Measurements from ENCODE around the gene KRT79. TPM values are rescaled to one million over a fixed set of nuclear protein-coding genes. Genes with fewer than 3 reads are reported as not detected.

KRT79 gene
- total RNA-seq, 1 donor from 2014 or later: not detected

GRCh38 chr12:52777566-52777965, 56.5 kb downstream of the KRT79 start:
- no peaks in the 10 kb centered on the region for H3K36me3 Mint-ChIP-seq (ENCODE audit: low read depth)
- H3K9me3 Mint-ChIP-seq: no peaks in the 10 kb centered on the region
- H3K4me3 Mint-ChIP-seq (ENCODE audit: low read depth): no peak overlapping the region
- peaks cover 20% of the 10 kb centered on the region for H3K27me3 Mint-ChIP-seq (ENCODE audit: low read depth)
- H3K4me1 Mint-ChIP-seq (ENCODE audit: low read depth): no peaks in the 10 kb centered on the region
- DNase-seq (ENCODE audit: low spot score): no peak
- intact Hi-C loops (cut with micrococcal nuclease): no loop called here
- no peak overlapping the region for H3K27ac Mint-ChIP-seq

- Mint-ChIP-seq H3K36me3 (ENCODE audit: low read depth) (no peaks in the 10 kb centered on the region), H3K27ac (no peak within 1 kb of the TSS), H3K4me3 (ENCODE audit: low read depth) (no peak within 1 kb of the TSS), H3K9me3 (no peaks in the 10 kb centered on the region), H3K4me1 (ENCODE audit: low read depth) (no peaks in the 10 kb centered on the region), H3K27me3 (ENCODE audit: low read depth) (peaks cover 17% of the 10 kb centered on the region)
- intact Hi-C loops (cut with micrococcal nuclease): no loop called here
- DNase-seq (ENCODE audit: low spot score): no peak
Measured at GRCh38 chr12:52776913-52777395, 57.2 kb downstream of the KRT79 start, which contains the start of gene KRT76. TSS of gene KRT76 (minus strand) at chr12:52777345. CDS start at chr12:52777291, 54 bp downstream.

- intact Hi-C loops (cut with micrococcal nuclease): no loop called here
- H3K4me1 Mint-ChIP-seq (ENCODE audit: low read depth): no peaks in the 10 kb centered on the region
- H3K36me3 Mint-ChIP-seq (ENCODE audit: low read depth): no peaks in the 10 kb centered on the region
- DNase-seq (ENCODE audit: low spot score): no peak
- H3K27ac Mint-ChIP-seq: no peak overlapping the region
- H3K27me3 Mint-ChIP-seq (ENCODE audit: low read depth): peaks cover 16% of the 10 kb centered on the region
- H3K4me3 Mint-ChIP-seq (ENCODE audit: low read depth): no peak overlapping the region
- no peaks in the 10 kb centered on the region for H3K9me3 Mint-ChIP-seq
Measured at GRCh38 chr12:52776435-52776834, 57.7 kb downstream of the KRT79 start.

GRCh38 chr12:52774629-52775250, 59.4 kb downstream of the KRT79 start:
- Mint-ChIP-seq H3K36me3 (ENCODE audit: low read depth) (no peaks in the 10 kb centered on the region), H3K9me3 (no peaks in the 10 kb centered on the region), H3K4me3 (ENCODE audit: low read depth) (no peak overlapping the region), H3K27me3 (ENCODE audit: low read depth) (peaks cover 14% of the 10 kb centered on the region), H3K4me1 (ENCODE audit: low read depth) (no peaks in the 10 kb centered on the region), H3K27ac (no peak overlapping the region)
- intact Hi-C loops (cut with micrococcal nuclease): no loop called here
- DNase-seq (ENCODE audit: low spot score): no peak

GRCh38 chr12:52772772-52773171, 61.3 kb downstream of the KRT79 start:
- intact Hi-C loops (cut with micrococcal nuclease): no loop called here
- no peak overlapping the region for H3K27ac Mint-ChIP-seq
- H3K4me3 Mint-ChIP-seq (ENCODE audit: low read depth): no peak overlapping the region
- DNase-seq (ENCODE audit: low spot score): no peak
- no peaks in the 10 kb centered on the region for H3K36me3 Mint-ChIP-seq (ENCODE audit: low read depth)
- no peaks in the 10 kb centered on the region for H3K9me3 Mint-ChIP-seq
- H3K4me1 Mint-ChIP-seq (ENCODE audit: low read depth): no peaks in the 10 kb centered on the region
- H3K27me3 Mint-ChIP-seq (ENCODE audit: low read depth): peaks cover 7% of the 10 kb centered on the region

GRCh38 chr12:52772188-52772587, 61.9 kb downstream of the KRT79 start:
- intact Hi-C loops (cut with micrococcal nuclease): no loop called here
- Mint-ChIP-seq H3K36me3 (ENCODE audit: low read depth) (no peaks in the 10 kb centered on the region), H3K27ac (no peak overlapping the region), H3K4me1 (ENCODE audit: low read depth) (no peaks in the 10 kb centered on the region), H3K9me3 (no peaks in the 10 kb centered on the region), H3K4me3 (ENCODE audit: low read depth) (no peak overlapping the region), H3K27me3 (ENCODE audit: low read depth) (peaks cover 7% of the 10 kb centered on the region)
- no peak for DNase-seq (ENCODE audit: low spot score)

GRCh38 chr12:52771505-52771904, 62.6 kb downstream of the KRT79 start:
- Mint-ChIP-seq H3K9me3 (no peaks in the 10 kb centered on the region), H3K27me3 (ENCODE audit: low read depth) (peaks cover 4% of the 10 kb centered on the region), H3K27ac (no peak overlapping the region), H3K36me3 (ENCODE audit: low read depth) (no peaks in the 10 kb centered on the region), H3K4me1 (ENCODE audit: low read depth) (no peaks in the 10 kb centered on the region), H3K4me3 (ENCODE audit: low read depth) (no peak overlapping the region)
- intact Hi-C loops (cut with micrococcal nuclease): no loop called here
- DNase-seq (ENCODE audit: low spot score): no peak

Other genes with a start within 250 kb of the KRT79 start
- not detected in 2 replicates for gene KRT72, start 232.8 kb downstream of the KRT79 start, total RNA-seq
- not detected in 2 replicates for gene KRT73, start 215.8 kb downstream of the KRT79 start, total RNA-seq
- not detected in 2 replicates for gene KRT2, start 182.1 kb downstream of the KRT79 start, total RNA-seq
- 3.0 and 3.4 TPM in 2 replicates for gene KRT1, start 153.9 kb downstream of the KRT79 start, total RNA-seq
- not detected in 2 replicates for gene KRT77, start 130.8 kb downstream of the KRT79 start, total RNA-seq
- not detected in 2 replicates for gene KRT76, start 57.0 kb downstream of the KRT79 start, total RNA-seq
- gene KRT3, start 38.2 kb downstream of the KRT79 start, total RNA-seq: not detected in 2 replicates
- gene KRT4, start 20.2 kb downstream of the KRT79 start, total RNA-seq: not detected in 2 replicates
- not detected in 2 replicates for gene KRT78, start 14.7 kb upstream of the KRT79 start, total RNA-seq
- 0.18 and 0.25 TPM in 2 replicates for gene KRT8, start 70.8 kb upstream of the KRT79 start, total RNA-seq
- gene KRT18, start 114.8 kb upstream of the KRT79 start, total RNA-seq: 1.3 and 1.9 TPM in 2 replicates
- 474 and 503 TPM in 2 replicates for gene EIF4B, start 172.1 kb upstream of the KRT79 start, total RNA-seq
- gene TNS2, start 215.8 kb upstream of the KRT79 start, total RNA-seq: 2.1 and 4.7 TPM in 2 replicates
- gene SPRYD3, start 245.1 kb upstream of the KRT79 start, total RNA-seq: 35.1 and 36.2 TPM in 2 replicates

Measured in activated T-helper 2 cell treated with anti-CD3 and anti-CD28 coated beads, Interferon-gamma antibody, Interleukin-2, Interleukin-4, amounts not matched to agents 10 μg/mL and 5 μg/mL and 100 μg/mL, durations not matched to agents 14 hours and 24 hours and 36 hours (primary cell).